GM12878 (cell line): ENCODE results near the gene SUGCT. TPM values are rescaled to one million over a fixed set of nuclear protein-coding genes. Genes with fewer than 3 reads are reported as not detected.

ENCODE experiments used
- ATAC-seq: fragments of 200-7000 bp; cut with Tn5 transposase; 3 replicates; pipeline ENCODE4 v1.9.1; 2020; ENCODE audit warnings: mild to moderate bottlenecking, moderate library complexity
- BruUV-seq: library from RNA; stranded (reverse); fragments of 400-500 nt; replicated peaks from 2 replicates; lab custom pipeline; 2021; lab: Mats Ljungman, UMichigan
- CTCF ChIA-PET: fragments of 300-600 bp; sonication (Branson Sonifier 250); formaldehyde crosslinking; extraction: SDS; loops from one replicate; lab custom pipeline; 2021; ENCODE audit warnings: inconsistent platforms; lab: Yijun Ruan, JAX
- POLR2A ChIA-PET: fragments of 350-600 bp; formaldehyde crosslinking; extraction: SDS; loops from one replicate; lab custom pipeline; 2021; ENCODE audit warnings: inconsistent platforms; lab: Charles Lee
- RAD21 ChIA-PET: fragments of 300-600 bp; sonication (Branson Sonifier 250); formaldehyde crosslinking; loops from one replicate; lab custom pipeline; 2023; ENCODE audit warnings: antibody characterized with exemption; ENCODE audit not compliant: unreplicated experiment; lab: Charles Lee
- SMC1A ChIA-PET: fragments of 300-600 bp; sonication (Branson Sonifier 250); formaldehyde crosslinking; loops from one replicate; lab custom pipeline; 2023; ENCODE audit not compliant: unreplicated experiment, uncharacterized antibody; lab: Charles Lee
- DNase-seq: peaks from one replicate; pipeline ENCODE4 v3.0.0-alpha.2; 2011; ENCODE audit warnings: low read depth, low spot score
- FAIRE-seq: peaks from 3 replicates; lab custom pipeline; 2011; peaks lifted over from hg19 to GRCh38; lab: Jason Lieb, UNC
- H2AFZ ChIP-seq: 2 replicates; pipeline ENCODE4 v1.6.0; 2011; ENCODE audit warnings: low read depth, low read length, control low read depth; ENCODE audit not compliant: control insufficient read depth
- H3K27ac ChIP-seq: 2 replicates; pipeline ENCODE4 v1.5.1; 2011; ENCODE audit warnings: control low read depth; ENCODE audit not compliant: control insufficient read depth, insufficient read depth
- H3K27me3 ChIP-seq, 2 experiments: replicated peaks in 1 of 2; 2 replicates each; pipeline versions ENCODE4 v1.6.0 to v1.6.1; 2011; ENCODE audit warnings: low read length in 1 of 2; ENCODE audit not compliant: control insufficient read depth in 2 of 2, insufficient read depth in 2 of 2
- H3K36me3 ChIP-seq, 2 experiments: 2 replicates each; pipeline ENCODE4 v1.5.1; 2011; ENCODE audit warnings: low read length in 1 of 2; ENCODE audit not compliant: control insufficient read depth in 2 of 2, insufficient read depth in 2 of 2
- H3K4me1 ChIP-seq: 2 replicates; pipeline ENCODE4 v1.6.1; 2011; ENCODE audit warnings: mild to moderate bottlenecking, low read length, moderate library complexity, mixed read lengths; ENCODE audit not compliant: control insufficient read depth, insufficient read depth
- H3K4me2 ChIP-seq: 2 replicates; pipeline ENCODE4 v1.6.0; 2011; ENCODE audit warnings: control low read depth; ENCODE audit not compliant: control insufficient read depth, insufficient read depth
- H3K4me3 ChIP-seq: fragments of 200-600 bp; sonication (generic); 2 replicates; pipeline ENCODE4 v1.5.1; 2016
- H3K79me2 ChIP-seq: 2 replicates; pipeline ENCODE4 v1.6.0; 2011; ENCODE audit warnings: low read length; ENCODE audit not compliant: control insufficient read depth, insufficient read depth
- H3K9ac ChIP-seq: 2 replicates; pipeline ENCODE4 v1.8.0; 2011; ENCODE audit warnings: low read length, control low read depth, mixed read lengths; ENCODE audit not compliant: control insufficient read depth, insufficient read depth
- H3K9me3 ChIP-seq: replicated peaks from 3 replicates; pipeline ENCODE4 v1.5.1; 2011; ENCODE audit warnings: mild to moderate bottlenecking, low read length; ENCODE audit not compliant: control insufficient read depth, insufficient read depth
- H4K20me1 ChIP-seq: 2 replicates; pipeline ENCODE4 v1.6.0; 2011; ENCODE audit not compliant: control insufficient read depth, insufficient read depth
- CTCF ChIP-seq, 3 experiments: IDR thresholded peaks in 2 of 3; conservative IDR thresholded peaks in 1 of 3; 2 replicates each; pipeline ENCODE4 v1.5.1; 2011; ENCODE audit warnings: low read depth in 3 of 3, low read length in 3 of 3, mild to moderate bottlenecking in 3 of 3, control low read depth in 2 of 3, moderate library complexity in 2 of 3, inconsistent platforms in 1 of 3, mixed read lengths in 1 of 3; ENCODE audit not compliant: control insufficient read depth in 2 of 3, insufficient read depth in 1 of 3; ENCODE audit errors: extremely low read depth in 1 of 3
- EZH2 ChIP-seq: IDR thresholded peaks from 2 replicates; pipeline ENCODE4 v1.6.1; 2012; ENCODE audit warnings: low read depth, mild to moderate bottlenecking, control low read depth, inconsistent platforms, low read length, borderline replicate concordance; ENCODE audit not compliant: control insufficient read depth
- FOS ChIP-seq: IDR thresholded peaks from 3 replicates; pipeline ENCODE4 v1.6.1; 2011; ENCODE audit warnings: borderline replicate concordance; ENCODE audit not compliant: insufficient read length; ENCODE audit errors: extremely low read depth
- MXI1 ChIP-seq: fragments of 150-350 bp; IDR thresholded peaks from 2 replicates; pipeline ENCODE4 v1.6.1; 2011; ENCODE audit warnings: low read depth, mild to moderate bottlenecking, inconsistent platforms, low read length, improper control_type of control experiment
- NFIC ChIP-seq: IDR thresholded peaks from 2 replicates; pipeline ENCODE4 v1.6.1; 2012; ENCODE audit warnings: low read depth, mild to moderate bottlenecking, inconsistent platforms, low read length, moderate library complexity
- NFYB ChIP-seq: IDR thresholded peaks from 2 replicates; pipeline ENCODE4 v1.6.1; 2011; ENCODE audit warnings: low read depth, mild to moderate bottlenecking, low read length, improper control_type of control experiment, moderate library complexity; ENCODE audit not compliant: insufficient read depth
- NR2F1 ChIP-seq: fragments of 450-650 bp; conservative IDR thresholded peaks from 2 replicates; pipeline ENCODE4 v1.6.1; 2017; ENCODE audit warnings: mild to moderate bottlenecking
- PAX5 ChIP-seq: IDR thresholded peaks from 2 replicates; pipeline ENCODE4 v1.6.1; 2011; ENCODE audit warnings: low read depth, low read length, borderline replicate concordance
- POLR2AphosphoS5 ChIP-seq: IDR thresholded peaks from 2 replicates; pipeline ENCODE4 v1.6.1; 2011; ENCODE audit warnings: mild to moderate bottlenecking, low read length, inconsistent platforms
- RAD21 ChIP-seq: IDR thresholded peaks from 2 replicates; pipeline ENCODE4 v1.6.1; 2011; ENCODE audit warnings: mild to moderate bottlenecking, low read depth, low read length, moderate library complexity; ENCODE audit not compliant: insufficient read depth
- RB1 ChIP-seq: fragments of 450-650 bp; formaldehyde crosslinking; IDR thresholded peaks from 2 replicates; pipeline ENCODE4 v1.6.1; 2017; ENCODE audit warnings: mild to moderate bottlenecking, borderline replicate concordance
- RELA ChIP-seq: fragments of 450-650 bp; IDR thresholded peaks from 2 replicates; pipeline ENCODE4 v1.8.0; 2014; ENCODE audit warnings: borderline replicate concordance; ENCODE audit not compliant: partially characterized antibody
- RELB ChIP-seq: fragments of 450-650 bp; IDR thresholded peaks from 2 replicates; pipeline ENCODE4 v1.6.1; 2017; ENCODE audit warnings: low read depth, mild to moderate bottlenecking, moderate library complexity
- RUNX3 ChIP-seq: IDR thresholded peaks from 2 replicates; pipeline ENCODE4 v1.6.1; 2012; ENCODE audit warnings: low read length, inconsistent platforms
- STAT3 ChIP-seq: IDR thresholded peaks from 2 replicates; pipeline ENCODE4 v1.6.1; 2011; ENCODE audit warnings: low read depth, low read length, improper control_type of control experiment
- TBL1XR1 ChIP-seq: IDR thresholded peaks from 2 replicates; pipeline ENCODE4 v1.6.1; 2012; ENCODE audit warnings: low read depth, low read length, improper control_type of control experiment
- ZNF207 ChIP-seq: fragments of 450-650 bp; IDR thresholded peaks from 2 replicates; pipeline ENCODE4 v1.6.1; 2014; ENCODE audit warnings: antibody characterized with exemption, mild to moderate bottlenecking, borderline replicate concordance
- WGBS: methylation state at CpG from one replicate; pipeline ENCODE4 v1.1.6; 2016; ENCODE audit warnings: low lambda C conversion rate; ENCODE audit not compliant: insufficient replicate concordance, insufficient coverage; ENCODE audit errors: missing lambda C conversion rate; 5-methylcytosine and 5-hydroxymethylcytosine counted together
- in situ Hi-C: fragments of 300-500 bp; cut with MboI; formaldehyde crosslinking; loops from 9 replicates; pipeline ENCODE4 v1.14.3; 2018; ENCODE audit warnings: mixed read lengths
- intact Hi-C: fragments of 100-400 bp; cut with micrococcal nuclease; formaldehyde crosslinking; loops from one replicate; pipeline ENCODE4 v1.14.2; 2022; ENCODE audit not compliant: unreplicated experiment
- polyA plus RNA-seq, 11 experiments: library from polyadenylated mRNA; depleted of rRNA in 4 of 11; unstranded in 6 of 11; stranded (reverse) in 5 of 11; fragments of >200 nt; fragmentation: Nextera tagmentation in 4 of 11; fragmentation: Illumina TruSeq in 1 of 11; extraction: Ambion mirVana in 4 of 11; extraction: Trizol in 1 of 11; gene quantifications; 1 replicate in 1 of 11; 2 replicates in 10 of 11; pipeline versions ENCODE4 v1.2.1 to v1.2.3, GENCODE V29; 2011 to 2016; ENCODE audit warnings: inconsistent platforms in 2 of 11, missing spikeins in 2 of 11, low read depth in 1 of 11
- total RNA-seq, 4 experiments: library from RNA; depleted of rRNA in 3 of 4; stranded (reverse); fragments of >200 nt in 3 of 4; fragmentation: Illumina TruSeq in 1 of 4; extraction: Trizol in 1 of 4; gene quantifications; 2 replicates each; pipeline versions ENCODE4 v1.2.1 to v1.2.3, GENCODE V29; 2013 to 2021
- TF ChIP-seq, protein P1 (sequence below): IDR thresholded peaks from 2 replicates; pipeline ENCODE4 v1.6.1; 2011; ENCODE audit warnings: borderline replicate concordance, low read depth, mild to moderate bottlenecking, moderate library complexity, low read length; ENCODE audit not compliant: insufficient read depth, poor library complexity, severe bottlenecking
- TF ChIP-seq, protein P2 (sequence below): IDR thresholded peaks from 2 replicates; pipeline ENCODE4 v1.6.1; 2011; ENCODE audit warnings: low read depth, mild to moderate bottlenecking, low read length, moderate library complexity, borderline replicate concordance; ENCODE audit errors: extremely low read depth

Gene SUGCT
- total and polyA plus RNA-seq, 10 of the 15 experiments (the other 5 are each of a cell fraction or from before 2014, with no cell fraction given), result 0.08 to 1.2 (median 0.67) TPM; not detected in 1

- intact Hi-C loops, result no loop called here
- H3K79me2 ChIP-seq, result no peaks in the 10 kb centered on the region
- H3K4me2 ChIP-seq, result no peak overlapping the region
- CTCF ChIA-PET, result no interaction called here
- POLR2A ChIA-PET, result no interaction called here
- no peak overlapping the region for H3K9ac ChIP-seq
- SMC1A ChIA-PET, result no interaction called here
- no peaks in the 10 kb centered on the region for H3K4me1 ChIP-seq
- no peak overlapping the region for H2AFZ ChIP-seq
- no peaks in the 10 kb centered on the region for H4K20me1 ChIP-seq
- H3K27me3 ChIP-seq, result no peaks in the 10 kb centered on the region
- no peak for FAIRE-seq
- no peak for DNase-seq
- no peak for ATAC-seq
- no peaks in the 10 kb centered on the region for H3K36me3 ChIP-seq
- H3K4me3 ChIP-seq, result no peak overlapping the region
- 13% methylated on average over 2 of the region's 2 CpGs for WGBS
- BruUV-seq, result no TSS peak
- no peaks in the 10 kb centered on the region for H3K9me3 ChIP-seq
- H3K27ac ChIP-seq, result no peak overlapping the region
- in situ Hi-C loops, result no loop called here
- RAD21 ChIA-PET, result no interaction called here
- TF ChIP-seq NFIC, result no peak
- no peak for TF ChIP-seq EZH2
- no peak for TF ChIP-seq FOS
- TF ChIP-seq MXI1, result no peak
- TF ChIP-seq NR2F1, result no peak
- no peak for TF ChIP-seq RUNX3
- no peak for TF ChIP-seq ZNF207
- TF ChIP-seq TBL1XR1, result no peak
- TF ChIP-seq RELA, result no peak
- TF ChIP-seq, protein P1, sequence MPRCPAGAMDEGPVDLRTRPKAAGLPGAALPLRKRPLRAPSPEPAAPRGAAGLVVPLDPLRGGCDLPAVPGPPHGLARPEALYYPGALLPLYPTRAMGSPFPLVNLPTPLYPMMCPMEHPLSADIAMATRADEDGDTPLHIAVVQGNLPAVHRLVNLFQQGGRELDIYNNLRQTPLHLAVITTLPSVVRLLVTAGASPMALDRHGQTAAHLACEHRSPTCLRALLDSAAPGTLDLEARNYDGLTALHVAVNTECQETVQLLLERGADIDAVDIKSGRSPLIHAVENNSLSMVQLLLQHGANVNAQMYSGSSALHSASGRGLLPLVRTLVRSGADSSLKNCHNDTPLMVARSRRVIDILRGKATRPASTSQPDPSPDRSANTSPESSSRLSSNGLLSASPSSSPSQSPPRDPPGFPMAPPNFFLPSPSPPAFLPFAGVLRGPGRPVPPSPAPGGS, result no peak
- TF ChIP-seq, protein P2, sequence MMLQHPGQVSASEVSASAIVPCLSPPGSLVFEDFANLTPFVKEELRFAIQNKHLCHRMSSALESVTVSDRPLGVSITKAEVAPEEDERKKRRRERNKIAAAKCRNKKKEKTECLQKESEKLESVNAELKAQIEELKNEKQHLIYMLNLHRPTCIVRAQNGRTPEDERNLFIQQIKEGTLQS, result no peak
- no peak for TF ChIP-seq RELB
- TF ChIP-seq POLR2AphosphoS5, result no peak
- TF ChIP-seq STAT3, result no peak
- TF ChIP-seq PAX5, result no peak
- no peak for TF ChIP-seq CTCF (IDR thresholded peaks at IDR 0.05 in 2 of 3, conservative IDR thresholded peaks at IDR 0.05 in 1 of 3; ENCODE audit: control insufficient read depth in 2 of 3, extremely low read depth in 1 of 3, insufficient read depth in 1 of 3, low read depth in 3 of 3, low read length in 3 of 3)
- no peak for TF ChIP-seq RB1
- no peak for TF ChIP-seq NFYB
- TF ChIP-seq RAD21, result no peak
These were observed 239.8 kb downstream of the SUGCT start for GRCh38 chr7:40374575-40374974.
